ES-I3 (cell line): ENCODE measurements around the gene GIPC2.
A peak's percentile ranks its signal among the peaks of the same experiment; 100 is the strongest.
"Not testable (repeated sequence)": the region's sequence is repeated elsewhere in the genome, so short reads cannot be mapped to it uniquely, and the experiment has no call there.

Experiments
- H3K36me3 ChIP-seq: 2 replicates; pipeline ENCODE4 v1.6.1; 2013; ENCODE audit warnings: mild to moderate bottlenecking, low read length, control low read depth, moderate library complexity; ENCODE audit not compliant: insufficient read depth
- H3K4me1 ChIP-seq: 2 replicates; pipeline ENCODE4 v1.6.1; 2013; ENCODE audit warnings: mild to moderate bottlenecking, control low read depth, low read length; ENCODE audit not compliant: insufficient read depth
- H3K9ac ChIP-seq: 2 replicates; pipeline ENCODE4 v1.6.1; 2013; ENCODE audit warnings: low read depth, mild to moderate bottlenecking, low read length, moderate library complexity
- H3K9me3 ChIP-seq: 2 replicates; pipeline ENCODE4 v1.6.1; 2013; ENCODE audit warnings: mild to moderate bottlenecking, low read length, moderate library complexity; ENCODE audit not compliant: control insufficient read depth, insufficient read depth

Gene GIPC2, protein sequence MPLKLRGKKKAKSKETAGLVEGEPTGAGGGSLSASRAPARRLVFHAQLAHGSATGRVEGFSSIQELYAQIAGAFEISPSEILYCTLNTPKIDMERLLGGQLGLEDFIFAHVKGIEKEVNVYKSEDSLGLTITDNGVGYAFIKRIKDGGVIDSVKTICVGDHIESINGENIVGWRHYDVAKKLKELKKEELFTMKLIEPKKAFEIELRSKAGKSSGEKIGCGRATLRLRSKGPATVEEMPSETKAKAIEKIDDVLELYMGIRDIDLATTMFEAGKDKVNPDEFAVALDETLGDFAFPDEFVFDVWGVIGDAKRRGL

GRCh38 chr1:78045926-78046778, at the start of gene GIPC2:
Gene GIPC2 (plus strand): TSS chr1:78045966. CDS start chr1:78046095, 129 bp downstream.
- no peaks in the 10 kb centered on the region for H3K36me3 ChIP-seq
- H3K9ac ChIP-seq = peak within 1 kb of the TSS; percentile 81
- no peaks in the 10 kb centered on the region for H3K9me3 ChIP-seq
- peaks cover 3% of the 10 kb centered on the region for H3K4me1 ChIP-seq

GRCh38 chr1:77996734-77997133, 49.0 kb upstream of the GIPC2 start:
- no peaks in the 10 kb centered on the region for H3K4me1 ChIP-seq
- H3K9me3 ChIP-seq = no peaks in the 10 kb centered on the region
- H3K36me3 ChIP-seq = no peaks in the 10 kb centered on the region
- H3K9ac ChIP-seq = no peak overlapping the region

- not testable (repeated sequence) for H3K36me3 ChIP-seq, H3K4me1 ChIP-seq, H3K9ac ChIP-seq, H3K9me3 ChIP-seq
These were observed 45.2 kb upstream of the GIPC2 start for GRCh38 chr1:78000536-78000935.

DNA sequence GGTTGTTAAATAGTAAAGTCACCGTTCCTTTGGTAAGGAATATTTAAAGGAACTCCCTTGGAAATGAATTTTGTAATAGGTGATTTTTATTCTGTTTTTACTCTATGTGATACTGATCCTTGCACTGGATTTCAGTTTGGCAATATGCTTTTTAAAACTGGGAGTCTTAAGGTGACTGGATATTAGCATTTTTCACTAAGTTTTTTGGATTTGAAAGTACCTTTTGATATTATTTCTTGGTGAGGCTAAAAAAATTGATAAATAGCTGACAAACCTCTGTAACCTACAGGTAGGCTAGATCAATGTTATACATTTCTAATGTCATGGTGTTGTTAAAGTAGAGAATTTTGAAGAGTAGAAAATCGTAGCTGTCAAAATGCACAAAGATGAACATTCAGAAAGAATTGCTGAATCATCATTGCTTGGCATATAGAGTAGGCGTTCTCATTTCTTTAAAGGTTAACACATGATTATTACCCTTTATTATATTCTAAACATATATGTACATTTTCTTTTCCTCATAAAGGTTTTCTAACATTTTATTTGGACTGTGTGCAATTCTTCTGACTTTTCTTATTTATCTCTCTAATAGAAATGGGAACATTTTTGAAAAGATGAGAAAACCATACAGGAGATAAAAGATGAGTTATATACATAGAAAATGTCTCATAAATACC, 42.6 kb upstream of the GIPC2 start:
- H3K36me3 ChIP-seq = no peaks in the 10 kb centered on the region
- no peak overlapping the region for H3K9ac ChIP-seq
- no peaks in the 10 kb centered on the region; the same call in 1 of the 2 replicates for H3K4me1 ChIP-seq
- H3K9me3 ChIP-seq = no peaks in the 10 kb centered on the region

- Histone ChIP-seq H3K36me3 (no peaks in the 10 kb centered on the region), H3K9me3 (no peaks in the 10 kb centered on the region), H3K9ac (peak overlapping the region; percentile 37), H3K4me1 (no peaks in the 10 kb centered on the region; the same call in 1 of the 2 replicates)
These were observed 41.7 kb upstream of the GIPC2 start for GRCh38 chr1:78003882-78004718.

DNA sequence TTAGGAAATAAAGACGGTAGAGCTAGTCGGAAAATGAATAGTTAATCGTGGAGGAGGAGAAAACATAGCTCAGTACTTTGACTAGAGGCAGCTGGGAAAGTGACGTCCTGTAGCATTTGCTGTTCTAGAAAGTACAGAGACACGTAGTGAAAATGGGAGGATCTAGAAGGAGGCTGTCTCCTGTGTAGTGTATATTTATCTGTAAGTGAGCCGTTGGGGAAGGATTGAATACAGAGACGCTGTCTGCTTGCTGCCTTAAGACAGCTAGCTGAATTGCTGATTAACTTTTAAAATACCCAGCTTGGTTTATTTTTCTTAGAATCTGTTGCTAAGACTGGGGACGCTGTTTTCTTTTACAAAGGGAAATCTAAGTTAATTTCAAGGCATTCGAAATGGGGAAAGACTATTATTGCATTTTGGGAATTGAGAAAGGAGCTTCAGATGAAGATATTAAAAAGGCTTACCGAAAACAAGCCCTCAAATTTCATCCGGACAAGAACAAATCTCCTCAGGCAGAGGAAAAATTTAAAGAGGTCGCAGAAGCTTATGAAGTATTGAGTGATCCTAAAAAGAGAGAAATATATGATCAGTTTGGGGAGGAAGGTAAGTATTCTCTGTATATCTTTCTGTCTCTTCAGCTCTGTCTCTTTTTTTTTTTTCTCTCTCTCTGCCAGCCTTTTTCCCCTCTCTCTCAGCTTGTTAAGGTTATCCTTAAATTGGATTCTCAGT, 40.9 kb upstream of the GIPC2 start, which contains the start of gene DNAJB4:
Gene DNAJB4, plus strand, starts transcription at position 221 of the 729 bp plus-strand sequence. Its CDS starts 172 bp downstream, at position 393.
- no peaks in the 10 kb centered on the region for H3K36me3 ChIP-seq
- peak within 1 kb of the TSS; percentile 37 for H3K9ac ChIP-seq
- no peaks in the 10 kb centered on the region for H3K9me3 ChIP-seq
- no peaks in the 10 kb centered on the region; the same call in 1 of the 2 replicates for H3K4me1 ChIP-seq

GRCh38 chr1:78005448-78005722, 40.4 kb upstream of the GIPC2 start:
- H3K4me1 ChIP-seq = no peaks in the 10 kb centered on the region; the same call in 1 of the 2 replicates
- H3K9me3 ChIP-seq = no peaks in the 10 kb centered on the region
- peak overlapping the region; percentile 37 for H3K9ac ChIP-seq
- no peaks in the 10 kb centered on the region for H3K36me3 ChIP-seq

DNA sequence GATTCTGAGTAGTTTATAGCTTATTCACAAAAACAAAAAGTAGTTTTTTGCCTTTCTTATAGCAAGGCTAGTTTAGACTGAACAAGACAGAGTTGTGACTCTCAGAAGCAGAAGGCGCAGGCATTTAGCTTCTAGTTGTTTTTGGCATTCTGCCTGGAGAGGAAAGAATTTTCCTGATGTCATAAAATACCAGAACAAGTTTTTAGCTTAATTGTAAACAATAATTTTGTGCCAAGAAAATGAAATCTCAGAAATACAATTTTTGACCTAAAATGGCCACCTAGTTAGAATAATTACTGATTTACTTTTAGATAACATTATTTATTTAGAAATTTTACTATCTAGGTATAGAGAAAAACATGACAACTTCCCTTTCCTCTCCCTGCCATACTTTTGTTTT, 40.0 kb upstream of the GIPC2 start:
- Histone ChIP-seq H3K9ac (peak overlapping the region; percentile 37; the same call in 1 of the 2 replicates), H3K9me3 (no peaks in the 10 kb centered on the region), H3K36me3 (no peaks in the 10 kb centered on the region), H3K4me1 (no peaks in the 10 kb centered on the region; the same call in 1 of the 2 replicates)

DNA sequence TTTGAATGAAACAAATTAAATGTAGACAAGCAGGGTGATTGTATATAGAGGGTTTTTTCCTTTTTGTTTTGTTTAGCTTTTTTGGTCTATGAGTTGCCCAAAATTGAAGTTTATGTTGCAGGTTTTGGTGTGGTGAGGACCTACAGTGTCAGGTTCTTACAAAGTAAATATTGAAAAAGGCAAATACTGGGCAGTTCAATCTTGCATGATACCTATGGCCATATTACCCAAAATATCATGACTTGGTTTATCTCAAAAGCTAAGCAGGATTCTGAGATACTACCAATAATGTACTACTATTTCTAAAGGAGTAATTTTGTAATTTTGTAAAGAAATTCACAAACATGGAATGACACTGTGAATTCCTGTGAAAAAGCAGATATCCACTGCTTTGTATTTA, 39.2 kb upstream of the GIPC2 start:
- Histone ChIP-seq H3K9me3 (no peaks in the 10 kb centered on the region), H3K4me1 (no peaks in the 10 kb centered on the region; the same call in 1 of the 2 replicates), H3K9ac (0 out of 2 replicates have a peak overlapping the region, but pooled peaks have one; percentile 20), H3K36me3 (no peaks in the 10 kb centered on the region)

GRCh38 chr1:78007677-78008341, 38.0 kb upstream of the GIPC2 start:
- Histone ChIP-seq H3K36me3 (no peaks in the 10 kb centered on the region), H3K9me3 (no peaks in the 10 kb centered on the region), H3K9ac (no peak overlapping the region), H3K4me1 (no peaks in the 10 kb centered on the region; the same call in 1 of the 2 replicates)

GRCh38 chr1:78009276-78009675, 36.5 kb upstream of the GIPC2 start:
- Histone ChIP-seq H3K9me3 (no peaks in the 10 kb centered on the region), H3K9ac (no peak overlapping the region), H3K36me3 (no peaks in the 10 kb centered on the region), H3K4me1 (no peaks in the 10 kb centered on the region; the same call in 1 of the 2 replicates)

DNA sequence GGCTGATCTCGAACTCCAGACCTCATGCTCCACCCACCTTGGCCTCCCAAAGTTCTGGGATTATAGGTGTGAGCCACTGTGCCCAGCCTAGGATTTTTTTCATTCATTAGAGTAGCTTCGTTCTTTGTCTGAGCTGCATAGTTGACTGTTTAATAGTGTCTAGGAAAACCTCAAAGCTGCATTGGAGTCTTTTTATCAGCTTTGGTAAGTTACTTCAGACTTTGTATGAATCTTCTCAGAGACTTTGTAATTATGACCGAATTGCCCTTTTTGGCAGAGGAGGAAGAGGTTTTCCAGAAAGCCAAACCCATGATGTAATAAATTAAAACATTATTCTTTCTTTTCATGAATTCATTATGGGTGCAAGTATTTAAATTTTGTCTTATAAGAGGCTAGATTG, 35.9 kb upstream of the GIPC2 start:
- Histone ChIP-seq H3K9me3 (no peaks in the 10 kb centered on the region), H3K36me3 (no peaks in the 10 kb centered on the region)

DNA sequence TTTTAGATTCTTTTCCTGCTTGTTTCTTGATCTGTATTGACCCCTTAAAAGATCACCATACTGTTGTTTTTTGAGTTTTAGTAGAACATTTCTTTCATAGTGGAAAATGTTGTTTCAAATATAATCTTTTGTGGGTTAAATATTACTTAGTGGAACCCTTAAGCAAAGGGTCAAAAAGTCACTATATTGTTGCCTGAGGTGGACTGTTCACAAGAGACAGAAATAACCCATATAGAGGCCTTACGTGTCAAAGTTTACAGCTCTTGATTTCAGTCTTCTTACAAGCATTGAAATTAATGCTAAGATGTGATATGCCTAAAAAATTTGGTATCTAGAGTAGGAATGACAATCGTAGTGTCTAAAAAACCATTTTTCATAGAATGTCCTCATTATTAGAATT, 34.7 kb upstream of the GIPC2 start:
- Histone ChIP-seq H3K9ac (no peak overlapping the region), H3K36me3 (no peaks in the 10 kb centered on the region), H3K9me3 (no peaks in the 10 kb centered on the region), H3K4me1 (no peaks in the 10 kb centered on the region; the same call in 1 of the 2 replicates)

More for the DNA sequence above, 35.9 kb upstream of the GIPC2 start:
- no peak overlapping the region for H3K9ac ChIP-seq
- H3K4me1 ChIP-seq = no peaks in the 10 kb centered on the region; the same call in 1 of the 2 replicates
